SK-N-SH (cell line): Measurements from ENCODE around the gene CRTC1. TPM values are rescaled to one million over a fixed set of nuclear protein-coding genes. Genes with fewer than 3 reads are reported as not detected.

ENCODE experiments used
- CTCF ChIA-PET: fragments of 300-600, 350-600 bp; formaldehyde crosslinking; extraction: SDS; loops from one replicate; lab custom pipeline; 2021; lab: Yijun Ruan, JAX
- POLR2A ChIA-PET: fragments of 350-600 bp; sonication (Branson Sonifier 250); formaldehyde crosslinking; extraction: SDS; loops from one replicate; lab custom pipeline; 2020; ENCODE audit warnings: antibody characterized with exemption, inconsistent platforms; lab: Yijun Ruan, JAX
- DNase-seq: peaks from one replicate; pipeline ENCODE4 v3.0.0; 2012
- H2AFZ ChIP-seq: fragments of 200-600 bp; sonication (generic); 2 replicates; pipeline ENCODE4 v1.8.1; 2016; ENCODE audit warnings: antibody characterized with exemption, mild to moderate bottlenecking, low read depth
- H3F3A ChIP-seq: fragments of 200-600 bp; sonication (generic); replicated peaks from 2 replicates; pipeline ENCODE3; 2016; ENCODE audit warnings: antibody characterized with exemption, mild to moderate bottlenecking; ENCODE audit not compliant: insufficient read depth
- H3K27ac ChIP-seq, 2 experiments: fragments of 200-500 bp in 1 of 2; fragments of 200-600 bp in 1 of 2; sonication (Bioruptor generic) in 1 of 2; sonication (generic), shearing (Covaris generic) in 1 of 2; 2 replicates each; pipeline versions ENCODE4 v1.5.1 to v1.6.1; 2014 to 2016; ENCODE audit warnings: low read depth in 2 of 2, inconsistent platforms in 1 of 2, low read length in 1 of 2, mild to moderate bottlenecking in 1 of 2, mixed read lengths in 1 of 2
- H3K27me3 ChIP-seq: fragments of 200-600 bp; sonication (generic), shearing (Covaris generic); 2 replicates; pipeline ENCODE4 v1.6.1; 2016; ENCODE audit warnings: mixed run types; ENCODE audit not compliant: insufficient read depth
- H3K36me3 ChIP-seq, 2 experiments: fragments of 200-500 bp in 1 of 2; fragments of 200-600 bp in 1 of 2; sonication (Bioruptor generic) in 1 of 2; sonication (generic) in 1 of 2; replicated peaks in 1 of 2; 2 replicates each; pipeline versions ENCODE3 to v1.5.1; 2014 to 2016; ENCODE audit warnings: low read length in 1 of 2, mild to moderate bottlenecking in 1 of 2; ENCODE audit not compliant: insufficient read depth in 2 of 2, control insufficient read depth in 1 of 2
- H3K4me1 ChIP-seq, 2 experiments: fragments of 200-500 bp in 1 of 2; fragments of 200-600 bp in 1 of 2; sonication (Bioruptor generic) in 1 of 2; sonication (generic), shearing (Covaris generic) in 1 of 2; 2 replicates each; pipeline versions ENCODE4 v1.5.1 to v1.6.1; 2014 to 2016; ENCODE audit warnings: low read depth in 1 of 2, low read length in 1 of 2, mixed run types in 1 of 2; ENCODE audit not compliant: insufficient read depth in 2 of 2, control insufficient read depth in 1 of 2
- H3K4me2 ChIP-seq: fragments of 200-600 bp; sonication (generic), shearing (Covaris generic); 2 replicates; pipeline ENCODE4 v1.6.1; 2017; ENCODE audit warnings: mixed run types
- H3K4me3 ChIP-seq, 2 experiments: fragments of 200-500 bp in 1 of 2; fragments of 200-600 bp in 1 of 2; sonication (Bioruptor generic) in 1 of 2; sonication (generic), shearing (Covaris generic) in 1 of 2; 2 replicates each; pipeline versions ENCODE4 v1.5.1 to v1.8.1; 2014 to 2016; ENCODE audit warnings: low read depth in 2 of 2, inconsistent platforms in 1 of 2, low read length in 1 of 2, mild to moderate bottlenecking in 1 of 2, mixed read lengths in 1 of 2, moderate library complexity in 1 of 2
- H3K79me2 ChIP-seq: fragments of 200-600 bp; sonication (generic); 2 replicates; pipeline ENCODE4 v1.8.1; 2017; ENCODE audit warnings: mild to moderate bottlenecking; ENCODE audit not compliant: insufficient read depth
- H3K9ac ChIP-seq: fragments of 200-600 bp; sonication (generic); 2 replicates; pipeline ENCODE4 v1.6.1; 2017; ENCODE audit warnings: mixed run types
- H3K9me2 ChIP-seq: fragments of 200-600 bp; sonication (generic); 2 replicates; pipeline ENCODE4 v1.6.1; 2017; ENCODE audit warnings: mixed run types
- H3K9me3 ChIP-seq: fragments of 200-600 bp; sonication (generic); 2 replicates; pipeline ENCODE4 v1.6.1; 2017; ENCODE audit warnings: mixed run types, mild to moderate bottlenecking, moderate library complexity
- H4K20me1 ChIP-seq: fragments of 200-600 bp; sonication (generic); 2 replicates; pipeline ENCODE4 v1.6.1; 2017; ENCODE audit warnings: mild to moderate bottlenecking, mixed run types; ENCODE audit not compliant: insufficient read depth
- CHD2 ChIP-seq: fragments of 150-350 bp; IDR thresholded peaks from 2 replicates; pipeline ENCODE4 v1.6.1; 2018; ENCODE audit warnings: low read length; ENCODE audit not compliant: partially characterized antibody
- CTCF ChIP-seq: fragments of 200-600 bp; sonication (generic); IDR thresholded peaks from 2 replicates; pipeline ENCODE4 v1.6.1; 2017; ENCODE audit warnings: antibody characterized with exemption, mild to moderate bottlenecking, moderate library complexity
- ELF1 ChIP-seq: IDR thresholded peaks from 2 replicates; pipeline ENCODE4 v1.4.0; 2012
- EZH2phosphoT487 ChIP-seq: fragments of 200-600 bp; sonication (generic); IDR thresholded peaks from 2 replicates; pipeline ENCODE4 v1.6.1; 2017; ENCODE audit warnings: low read depth, mixed run types, mild to moderate bottlenecking, antibody characterized with exemption, moderate library complexity, borderline replicate concordance
- FOSL2 ChIP-seq: IDR thresholded peaks from 2 replicates; pipeline ENCODE4 v1.4.0; 2012; ENCODE audit warnings: low read depth, mild to moderate bottlenecking, moderate library complexity, borderline replicate concordance
- FOXJ3 ChIP-seq: sonication (generic); formaldehyde crosslinking; IDR thresholded peaks from 2 replicates; pipeline ENCODE4 v1.5.1; 2020; ENCODE audit warnings: mild to moderate bottlenecking, missing genetic modification reagents
- FOXM1 ChIP-seq: IDR thresholded peaks from 2 replicates; pipeline ENCODE4 v1.4.0; 2012; ENCODE audit warnings: low read depth, mild to moderate bottlenecking
- GABPA ChIP-seq: IDR thresholded peaks from 2 replicates; pipeline ENCODE4 v1.4.0; 2012; ENCODE audit warnings: low read depth, mild to moderate bottlenecking
- GATA2 ChIP-seq: sonication (generic); formaldehyde crosslinking; IDR thresholded peaks from 2 replicates; pipeline ENCODE4 v1.5.0; 2020; ENCODE audit warnings: mild to moderate bottlenecking, missing genetic modification reagents
- JUND ChIP-seq: IDR thresholded peaks from 2 replicates; pipeline ENCODE4 v1.4.0; 2012
- MAX ChIP-seq: IDR thresholded peaks from 2 replicates; pipeline ENCODE4 v1.4.0; 2012; ENCODE audit warnings: low read depth
- MEF2A ChIP-seq: IDR thresholded peaks from 2 replicates; pipeline ENCODE4 v1.4.0; 2012; ENCODE audit warnings: low read depth, borderline replicate concordance
- MXI1 ChIP-seq: IDR thresholded peaks from 2 replicates; pipeline ENCODE4 v1.6.1; 2012; ENCODE audit warnings: mild to moderate bottlenecking, low read depth, low read length, improper control_type of control experiment
- NFIC ChIP-seq: IDR thresholded peaks from 2 replicates; pipeline ENCODE4 v1.4.0; 2012; ENCODE audit warnings: borderline replicate concordance
- NRF1 ChIP-seq: IDR thresholded peaks from 2 replicates; pipeline ENCODE4 v1.6.1; 2012; ENCODE audit warnings: low read depth, mild to moderate bottlenecking, low read length
- PBX3 ChIP-seq: IDR thresholded peaks from 2 replicates; pipeline ENCODE4; 2012
- POLR2AphosphoS5 ChIP-seq: IDR thresholded peaks from 2 replicates; pipeline ENCODE4 v1.6.1; 2012; ENCODE audit warnings: low read depth, low read length
- RCOR1 ChIP-seq: fragments of 150-350 bp; IDR thresholded peaks from 2 replicates; pipeline ENCODE4 v1.6.1; 2017; ENCODE audit warnings: antibody characterized with exemption, low read length
- RFX5 ChIP-seq: IDR thresholded peaks from 2 replicates; pipeline ENCODE4 v1.6.1; 2012; ENCODE audit warnings: mild to moderate bottlenecking, improper control_type of control experiment, low read length
- RXRA ChIP-seq: IDR thresholded peaks from 2 replicates; pipeline ENCODE4 v1.4.0; 2012; ENCODE audit warnings: low read depth, mild to moderate bottlenecking, borderline replicate concordance
- SIN3A ChIP-seq: IDR thresholded peaks from 2 replicates; pipeline ENCODE4 v1.6.1; 2012; ENCODE audit warnings: low read depth, mild to moderate bottlenecking, low read length, moderate library complexity, borderline replicate concordance
- TEAD4 ChIP-seq: IDR thresholded peaks from 2 replicates; pipeline ENCODE4 v1.4.0; 2012; ENCODE audit warnings: mild to moderate bottlenecking, borderline replicate concordance; ENCODE audit not compliant: insufficient read depth
- USF2 ChIP-seq: fragments of 150-350 bp; IDR thresholded peaks from 2 replicates; pipeline ENCODE4 v1.6.1; 2017; ENCODE audit warnings: antibody characterized with exemption, low read length, low read depth, borderline replicate concordance
- YY1 ChIP-seq: IDR thresholded peaks from 2 replicates; pipeline ENCODE4 v1.4.0; 2012; ENCODE audit warnings: low read depth, mild to moderate bottlenecking
- WGBS: methylation state at CpG from one replicate; pipeline ENCODE4 v1.1.6; 2017; ENCODE audit warnings: low lambda C conversion rate; 5-methylcytosine and 5-hydroxymethylcytosine counted together
- polyA plus RNA-seq, 3 experiments: library from polyadenylated mRNA; depleted of rRNA; stranded (reverse); fragments of >200 nt; gene quantifications; 2 replicates each; pipeline ENCODE4 v1.2.3, GENCODE V29; 2012

Gene CRTC1
- polyA plus RNA-seq, 1 of the 3 experiments (the other 2 are of a cell fraction) = 5.0 TPM

GRCh38 chr19:18668252-18668631 lies 15.2 kb upstream of the CRTC1 start (continued):
- TF ChIP-seq PBX3 = no peak
- no peak for TF ChIP-seq FOXM1
- TF ChIP-seq USF2 = no peak
- no peak for TF ChIP-seq NFIC
- no peak for TF ChIP-seq MAX
- TF ChIP-seq RCOR1 = no peak
- no peak for TF ChIP-seq ELF1

- Histone ChIP-seq H3K4me2 (no peak overlapping the region), H3F3A (no peaks in the 10 kb centered on the region), H4K20me1 (no peaks in the 10 kb centered on the region), H3K4me3 (no peak overlapping the region), H3K36me3 (peaks cover 0 to 19% of the 10 kb centered on the region in 2 experiments), H3K4me1 (peaks cover 0 to 26% of the 10 kb centered on the region in 2 experiments; a peak in 2 of 4 replicates), H3K79me2 (no peaks in the 10 kb centered on the region), H3K9me2 (no peaks in the 10 kb centered on the region), H3K27ac (no peak overlapping the region), H3K9ac (no peak overlapping the region), H3K9me3 (no peaks in the 10 kb centered on the region), H2AFZ (no peak overlapping the region), H3K27me3 (no peaks in the 10 kb centered on the region)
- POLR2A ChIA-PET = no interaction called here
- CTCF ChIA-PET = no interaction called here
- no peak for TF ChIP-seq RXRA
- no peak for DNase-seq
- WGBS = 92% methylated on average over 6 of the region's 58 CpGs
These were observed 14.5 kb upstream of the CRTC1 start for GRCh38 chr19:18668744-18669523.

- H3K9ac ChIP-seq = no peak overlapping the region
- H3K4me2 ChIP-seq = no peak overlapping the region
- CTCF ChIA-PET = no interaction called here
- no peaks in the 10 kb centered on the region for H3K9me2 ChIP-seq
- 84% methylated on average over 11 of the region's 12 CpGs for WGBS
- H3K27ac ChIP-seq = peak overlapping the region in 1 of 2 experiments; percentile 74; a peak in 1 of 4 replicates
- no peak overlapping the region for H3K4me3 ChIP-seq
- H3F3A ChIP-seq = no peaks in the 10 kb centered on the region
- no peaks in the 10 kb centered on the region for H4K20me1 ChIP-seq
- no peaks in the 10 kb centered on the region for H3K27me3 ChIP-seq
- H3K36me3 ChIP-seq = peaks cover 0 to 19% of the 10 kb centered on the region in 2 experiments
- DNase-seq = no peak
- POLR2A ChIA-PET = no interaction called here
- no peak overlapping the region for H2AFZ ChIP-seq
- H3K4me1 ChIP-seq = peaks cover 0 to 26% of the 10 kb centered on the region in 2 experiments; a peak in 2 of 4 replicates
- H3K9me3 ChIP-seq = no peaks in the 10 kb centered on the region
- TF ChIP-seq RXRA (no peak), FOXJ3 (no peak), NRF1 (no peak), MAX (no peak), GABPA (no peak), CHD2 (no peak), GATA2 (no peak), TEAD4 (no peak), FOSL2 (no peak), RFX5 (no peak), SIN3A (no peak), CTCF (no peak), MXI1 (no peak), JUND (no peak), MEF2A (no peak), YY1 (no peak), EZH2phosphoT487 (no peak), POLR2AphosphoS5 (no peak), RCOR1 (no peak)
- no peaks in the 10 kb centered on the region for H3K79me2 ChIP-seq
These were observed 14.0 kb upstream of the CRTC1 start for GRCh38 chr19:18669524-18669817.
